Left renal pelvis (tissue), 4 donors: ENCODE data around the gene AGPAT4. TPM values are rescaled to one million over a fixed set of nuclear protein-coding genes. Genes with fewer than 3 reads are reported as not detected.

Experiments
- DNase-seq, 4 donors: peaks; one replicate each; pipeline ENCODE4 v3.0.0-alpha.2; 2013; ENCODE audit warnings: low read depth in 4 of 4, low spot score in 3 of 4
- polyA plus RNA-seq, 4 donors: library from polyadenylated mRNA; unstranded; fragments of 120-200 nt; gene quantifications; one replicate each; pipeline ENCODE4 v1.2.1, GENCODE V29; 2013; ENCODE audit not compliant: insufficient read length in 4 of 4

AGPAT4 gene
- polyA plus RNA-seq, 4 donors: 17.1 to 22.4 (median 19.1) TPM

GRCh38 chr6:161284653-161285052, 10.8 kb upstream of the AGPAT4 start:
- no peak for DNase-seq

- no peak for DNase-seq
These were observed 7.2 kb upstream of the AGPAT4 start for GRCh38 chr6:161281092-161281491.

- no peak for DNase-seq
These were observed 6.0 kb upstream of the AGPAT4 start for GRCh38 chr6:161279677-161280415.

GRCh38 chr6:161276605-161277155, 2.8 kb upstream of the AGPAT4 start:
- DNase-seq: no peak

GRCh38 chr6:161274898-161275297, 1.0 kb upstream of the AGPAT4 start:
- DNase-seq: no peak

GRCh38 chr6:161274488-161274858, 612 bp upstream of the AGPAT4 start:
- no peak for DNase-seq

- peak; percentile 44 to 58 (median 55) for DNase-seq
These were observed 548 bp downstream of the AGPAT4 start for GRCh38 chr6:161273274-161273751.

- DNase-seq: no peak
These were observed 1.1 kb downstream of the AGPAT4 start for GRCh38 chr6:161272635-161273273.

- DNase-seq: no peak
These were observed 2.4 kb downstream of the AGPAT4 start for GRCh38 chr6:161271343-161272030.

- no peak for DNase-seq
These were observed 3.7 kb downstream of the AGPAT4 start for GRCh38 chr6:161270116-161270515.

GRCh38 chr6:161269310-161269709, 4.6 kb downstream of the AGPAT4 start:
- no peak for DNase-seq

GRCh38 chr6:161268531-161269210, 5.2 kb downstream of the AGPAT4 start:
- DNase-seq: no peak

- DNase-seq: no peak
These were observed 7.2 kb downstream of the AGPAT4 start for GRCh38 chr6:161266513-161267230.

- DNase-seq: no peak
These were observed 7.9 kb downstream of the AGPAT4 start for GRCh38 chr6:161265975-161266374.

GRCh38 chr6:161265554-161265953, 8.3 kb downstream of the AGPAT4 start:
- DNase-seq: no peak

GRCh38 chr6:161264181-161264580, 9.7 kb downstream of the AGPAT4 start:
- no peak for DNase-seq

GRCh38 chr6:161261816-161262215, 12.0 kb downstream of the AGPAT4 start:
- DNase-seq: no peak

- no peak for DNase-seq
These were observed 12.5 kb downstream of the AGPAT4 start for GRCh38 chr6:161261325-161261724.

- no peak for DNase-seq
These were observed 14.6 kb downstream of the AGPAT4 start for GRCh38 chr6:161259302-161259701.

GRCh38 chr6:161257793-161258457, 15.9 kb downstream of the AGPAT4 start:
- no peak for DNase-seq
